PC-9 (cell line): ENCODE measurements around the gene ARCN1. TPM values are rescaled to one million over a fixed set of nuclear protein-coding genes. Genes with fewer than 3 reads are reported as not detected.

Experiments used
- Bru-seq: library from RNA; stranded (reverse); fragments of 400-500 nt; gene quantifications from one replicate; lab custom pipeline; 2021; lab: Mats Ljungman, UMichigan
- BruChase-seq, 2 experiments: library from RNA; stranded (reverse); fragments of 400-500 nt; gene quantifications; one replicate each; lab custom pipeline; 2021; lab: Mats Ljungman, UMichigan
- BruUV-seq: library from RNA; stranded (reverse); fragments of 400-500 nt; replicated peaks from 2 replicates; lab custom pipeline; 2021; lab: Mats Ljungman, UMichigan
- CTCF ChIA-PET: fragments of 300-600 bp; sonication (Branson Sonifier 250); formaldehyde crosslinking; loops from one replicate; lab custom pipeline; 2022; ENCODE audit warnings: antibody characterized with exemption; lab: Charles Lee
- POLR2A ChIA-PET: fragments of 300-600 bp; sonication (Branson Sonifier 250); formaldehyde crosslinking; loops from one replicate; lab custom pipeline; 2022; ENCODE audit warnings: antibody characterized with exemption; ENCODE audit not compliant: unreplicated experiment; lab: Charles Lee
- DNase-seq, 2 experiments: peaks; one replicate each; pipeline versions ENCODE4 v3.0.0 to v3.0.0-alpha.2; 2015 to 2022; ENCODE audit warnings: mixed read lengths in 1 of 2
- H2AFZ ChIP-seq: fragments of 200-600 bp; sonication (generic); 2 replicates; pipeline ENCODE4 v1.8.1; 2017; ENCODE audit warnings: antibody characterized with exemption
- H3F3A ChIP-seq: fragments of 200-600 bp; sonication (generic); 2 replicates; pipeline ENCODE4 v1.8.1; 2017; ENCODE audit warnings: antibody characterized with exemption, mild to moderate bottlenecking, low read depth; ENCODE audit not compliant: insufficient read depth
- H3K27ac ChIP-seq: fragments of 200-600 bp; sonication (generic); 2 replicates; pipeline ENCODE4 v1.6.1; 2016; ENCODE audit warnings: mixed run types
- H3K27me3 ChIP-seq: fragments of 200-600 bp; sonication (generic); 2 replicates; pipeline ENCODE4 v1.6.1; 2016; ENCODE audit warnings: low read depth, mixed run types; ENCODE audit not compliant: insufficient read depth
- H3K36me3 ChIP-seq: fragments of 200-600 bp; sonication (generic); 2 replicates; pipeline ENCODE4 v1.6.1; 2016; ENCODE audit warnings: low read depth, mixed run types
- H3K4me1 ChIP-seq: fragments of 200-600 bp; sonication (generic); replicated peaks from 2 replicates; pipeline ENCODE4 v1.6.1; 2016; ENCODE audit warnings: mixed run types; ENCODE audit not compliant: insufficient read depth
- H3K4me2 ChIP-seq: fragments of 200-600 bp; sonication (generic); 2 replicates; pipeline ENCODE4 v1.6.1; 2017; ENCODE audit warnings: mixed run types
- H3K4me3 ChIP-seq: fragments of 200-600 bp; sonication (generic); 2 replicates; pipeline ENCODE4 v1.6.1; 2016; ENCODE audit warnings: mixed run types
- H3K79me2 ChIP-seq: fragments of 200-600 bp; sonication (generic); 2 replicates; pipeline ENCODE4 v1.6.1; 2017; ENCODE audit warnings: low read depth, mixed run types
- H3K9me2 ChIP-seq: fragments of 200-600 bp; sonication (generic); 2 replicates; pipeline ENCODE4 v1.8.1; 2017; ENCODE audit warnings: mild to moderate bottlenecking; ENCODE audit not compliant: insufficient read depth
- H3K9me3 ChIP-seq: fragments of 200-600 bp; sonication (generic); 2 replicates; pipeline ENCODE4 v1.8.1; 2016; ENCODE audit warnings: low read depth; ENCODE audit not compliant: insufficient read depth
- H4K20me1 ChIP-seq: fragments of 200-600 bp; sonication (generic); 2 replicates; pipeline ENCODE4 v1.8.1; 2017; ENCODE audit not compliant: insufficient read depth
- CTCF ChIP-seq: fragments of 200-600 bp; sonication (generic); conservative IDR thresholded peaks from 2 replicates; pipeline ENCODE4 v1.6.1; 2017; ENCODE audit warnings: mixed run types, antibody characterized with exemption, mild to moderate bottlenecking, moderate library complexity
- EZH2 ChIP-seq: fragments of 200-600 bp; sonication (generic); IDR thresholded peaks from 2 replicates; pipeline ENCODE4 v1.8.0; 2017; ENCODE audit warnings: antibody characterized with exemption, low read depth
- intact Hi-C: fragments of 100-400 bp; cut with micrococcal nuclease; formaldehyde crosslinking; loops from one replicate; pipeline ENCODE4 v1.10.0; 2022; ENCODE audit not compliant: unreplicated experiment
- long read RNA-seq: library from polyadenylated mRNA; stranded (forward); transcript quantifications from one replicate; pipeline ENCODE4 v2.0.0, GENCODE V29; 2022
- total RNA-seq: library from RNA; stranded (reverse); gene quantifications from 2 replicates; pipeline ENCODE4 v1.2.3, GENCODE V29; 2021

The ARCN1 gene
- total RNA-seq (79.8 and 105 TPM in 2 replicates), Bru-seq, nascent RNA (percentile 92 among the genes with signal in this experiment), BruChase-seq, experiment 1, labeled RNA remaining after a 2-hour chase (percentile 94 among the genes with signal in this experiment), BruChase-seq, experiment 2, labeled RNA remaining after a 6-hour chase (percentile 98 among the genes with signal in this experiment)
- long read RNA-seq, transcript ARCN1-201 (10 exons, 3,845 nt) = major isoform, 95 of 114 reads
- long read RNA-seq, partial matches to known transcripts = 16 of 114 reads
- long read RNA-seq, other reads (novel, unspliced or antisense) = 3 of 114 reads

GRCh38 chr11:118572061-118572980 lies at the start of gene ARCN1:
TSS of gene ARCN1 (plus strand) at chr11:118572409. CDS start at chr11:118572548, 139 bp downstream.
- peak within 1 kb of the TSS; percentile 83 for H3K27ac ChIP-seq
- H3K9me2 ChIP-seq = no peaks in the 10 kb centered on the region
- ChIA-PET POLR2A (interaction anchor here (0.7 kb wide), 2 partner anchors 307 to 907 kb away, joined by 5 to 7 read pairs; no protein-coding TSS in a partner anchor), CTCF (interaction anchor here (0.5 kb wide), 1 partner anchor 49 kb away, joined by 3 read pairs; no protein-coding TSS in a partner anchor)
- peak within 1 kb of the TSS; percentile 95 for H3K4me2 ChIP-seq
- H3K4me3 ChIP-seq = peak within 1 kb of the TSS; percentile 98
- peak; percentile 56 to 61 for DNase-seq
- peaks cover 44% of the 10 kb centered on the region for H4K20me1 ChIP-seq
- peaks cover 28% of the 10 kb centered on the region for H3K4me1 ChIP-seq
- intact Hi-C loops = loop anchor here (2.0 kb wide), 1 partner anchor 428 kb away; no protein-coding TSS in a partner anchor
- peaks cover 5% of the 10 kb centered on the region; the same call in 1 of the 2 replicates for H3K36me3 ChIP-seq
- no TSS peak for BruUV-seq
- peaks cover 59% of the 10 kb centered on the region for H3K79me2 ChIP-seq
- TF ChIP-seq CTCF = no peak
- no peak for TF ChIP-seq EZH2
- no peaks in the 10 kb centered on the region for H3K27me3 ChIP-seq
- H2AFZ ChIP-seq = peak within 1 kb of the TSS; percentile 94
- no peaks in the 10 kb centered on the region for H3K9me3 ChIP-seq
- H3F3A ChIP-seq = peaks cover 18% of the 10 kb centered on the region; the same call in 1 of the 2 replicates

- intact Hi-C loops = no loop called here
- Histone ChIP-seq H2AFZ (no peak overlapping the region), H3K4me1 (peaks cover 10% of the 10 kb centered on the region), H3K79me2 (no peaks in the 10 kb centered on the region), H3K4me2 (no peak overlapping the region), H3K27ac (no peak overlapping the region), H3K9me2 (no peaks in the 10 kb centered on the region), H3K9me3 (no peaks in the 10 kb centered on the region), H3F3A (peaks cover 26% of the 10 kb centered on the region), H3K4me3 (no peak overlapping the region), H4K20me1 (no peaks in the 10 kb centered on the region), H3K36me3 (peaks cover 41% of the 10 kb centered on the region), H3K27me3 (no peaks in the 10 kb centered on the region)
- BruUV-seq = no TSS peak
- DNase-seq = no peak
- ChIA-PET CTCF (no interaction called here), POLR2A (interaction anchor here (0.6 kb wide), 1 partner anchor 113 kb away, joined by 4 read pairs; no protein-coding TSS in a partner anchor)
- TF ChIP-seq CTCF (peak; percentile 47; the same call in 1 of the 2 replicates), EZH2 (no peak)
These were observed 49.6 kb upstream of the ARCN1 start for GRCh38 chr11:118522571-118523072.

GRCh38 chr11:118524356-118524755 lies 47.9 kb upstream of the ARCN1 start:
- Histone ChIP-seq H3K27me3 (no peaks in the 10 kb centered on the region), H3K4me2 (no peak overlapping the region), H3K4me3 (no peak overlapping the region), H3K79me2 (no peaks in the 10 kb centered on the region), H3K9me2 (no peaks in the 10 kb centered on the region), H3K4me1 (peaks cover 10% of the 10 kb centered on the region), H3K27ac (no peak overlapping the region), H3F3A (peaks cover 28% of the 10 kb centered on the region), H3K36me3 (peaks cover 35% of the 10 kb centered on the region), H3K9me3 (no peaks in the 10 kb centered on the region), H4K20me1 (no peaks in the 10 kb centered on the region), H2AFZ (no peak overlapping the region)
- TF ChIP-seq CTCF (no peak), EZH2 (no peak)
- intact Hi-C loops = no loop called here
- POLR2A ChIA-PET = no interaction called here
- no peak for DNase-seq
- CTCF ChIA-PET = interaction anchor here (0.5 to 0.6 kb wide), 2 partner anchors 24 to 137 kb away, joined by 3 to 9 read pairs; no protein-coding TSS in a partner anchor
- no TSS peak for BruUV-seq
